K562 (cell line): Measurements from ENCODE around the gene TULP4. TPM values are rescaled to one million over a fixed set of nuclear protein-coding genes. Genes with fewer than 3 reads are reported as not detected.

ENCODE experiments used
- ATAC-seq: fragments of 200-7000 bp; cut with Tn5 transposase; 3 replicates; pipeline ENCODE4 v1.9.1; 2020; ENCODE audit warnings: moderate library complexity
- BruUV-seq: library from RNA; stranded (reverse); fragments of 400-500 nt; replicated peaks from 2 replicates; lab custom pipeline; 2021; lab: Mats Ljungman, UMichigan
- CTCF ChIA-PET: fragments of 300-600 bp; formaldehyde crosslinking; extraction: SDS; loops from one replicate; lab custom pipeline; 2021; ENCODE audit warnings: low intra/inter-chr PET ratio; lab: Yijun Ruan, JAX
- POLR2A ChIA-PET: fragments of 300-600, 350-650 bp; sonication (Branson Sonifier 250); formaldehyde crosslinking; extraction: SDS; loops from one replicate; lab custom pipeline; 2021; ENCODE audit warnings: antibody characterized with exemption, inconsistent platforms; lab: Yijun Ruan, JAX
- DNase-seq, 4 experiments: peaks; one replicate each; pipeline versions ENCODE4 v3.0.0 to v3.0.0-alpha.2; 2011 to 2018; ENCODE audit warnings: low spot score in 3 of 4, mixed read lengths in 3 of 4; ENCODE audit errors: extremely low read depth in 1 of 4
- FAIRE-seq: peaks from 2 replicates; lab custom pipeline; 2011; peaks lifted over from hg19 to GRCh38; lab: Jason Lieb, UNC
- H2AFZ ChIP-seq: 2 replicates; pipeline ENCODE4 v1.6.0; 2011; ENCODE audit warnings: low read depth, low read length, control low read depth, inconsistent platforms
- H3K27ac ChIP-seq: fragments of 200-600 bp; 3 replicates; pipeline ENCODE4 v1.8.0; 2011; ENCODE audit warnings: low read depth, mild to moderate bottlenecking, control low read depth, inconsistent platforms, low read length, moderate library complexity, mixed read lengths; ENCODE audit errors: extremely low read depth
- H3K27me3 ChIP-seq, 2 experiments: fragments of 300-600 bp in 1 of 2; 2 replicates in 1 of 2; 3 replicates in 1 of 2; pipeline versions ENCODE4 v1.6.0 to v1.8.0; 2011; ENCODE audit warnings: inconsistent platforms in 2 of 2, low read length in 2 of 2, mild to moderate bottlenecking in 1 of 2, mixed read lengths in 1 of 2, moderate library complexity in 1 of 2; ENCODE audit not compliant: control insufficient read depth in 2 of 2, insufficient read depth in 2 of 2
- H3K36me3 ChIP-seq: fragments of 300-600 bp; 3 replicates; pipeline ENCODE4 v1.8.0; 2011; ENCODE audit warnings: mild to moderate bottlenecking, low read length, inconsistent platforms; ENCODE audit not compliant: control insufficient read depth, insufficient read depth
- H3K4me1 ChIP-seq, 2 experiments: fragments of 200-600 bp in 1 of 2; replicated peaks in 1 of 2; 2 replicates in 1 of 2; 3 replicates in 1 of 2; pipeline versions ENCODE4 v1.5.1 to v1.8.0; 2011; ENCODE audit warnings: inconsistent platforms in 2 of 2, low read length in 2 of 2, mild to moderate bottlenecking in 1 of 2, mixed read lengths in 1 of 2, moderate library complexity in 1 of 2; ENCODE audit not compliant: control insufficient read depth in 2 of 2, insufficient read depth in 2 of 2
- H3K4me2 ChIP-seq: 2 replicates; pipeline ENCODE4 v1.6.1; 2011; ENCODE audit warnings: low read length, control low read depth, inconsistent platforms, mixed read lengths; ENCODE audit not compliant: insufficient read depth
- H3K4me3 ChIP-seq: fragments of 200-600 bp; sonication (generic), shearing (Covaris generic); 2 replicates; pipeline ENCODE4 v1.5.1; 2016; ENCODE audit warnings: control low read depth, inconsistent platforms
- H3K79me2 ChIP-seq: fragments of 200-600 bp; 3 replicates; pipeline ENCODE4 v1.8.0; 2011; ENCODE audit warnings: low read length, inconsistent platforms; ENCODE audit not compliant: control insufficient read depth, insufficient read depth
- H3K9ac ChIP-seq, 2 experiments: 2 replicates each; pipeline versions ENCODE4 v1.6.0 to v1.6.1; 2011; ENCODE audit warnings: low read depth in 2 of 2, low read length in 2 of 2, control low read depth in 1 of 2, inconsistent platforms in 1 of 2, mild to moderate bottlenecking in 1 of 2, mixed read lengths in 1 of 2; ENCODE audit not compliant: insufficient read depth in 1 of 2
- H3K9me1 ChIP-seq: one replicate; pipeline ENCODE4 v1.6.0; 2011; ENCODE audit warnings: inconsistent platforms, mild to moderate bottlenecking, low read length, moderate library complexity; ENCODE audit not compliant: control insufficient read depth, insufficient read depth
- H3K9me3 ChIP-seq: replicated peaks from 2 replicates; pipeline ENCODE4 v1.5.1; 2011; ENCODE audit warnings: low read depth, low read length, inconsistent platforms; ENCODE audit not compliant: control insufficient read depth, insufficient read depth
- H4K20me1 ChIP-seq: replicated peaks from 2 replicates; pipeline ENCODE4 v1.6.1; 2011; ENCODE audit warnings: low read length, inconsistent platforms, mixed read lengths; ENCODE audit not compliant: control insufficient read depth, insufficient read depth
- CTCF ChIP-seq, 3 experiments: IDR thresholded peaks in 2 of 3; conservative IDR thresholded peaks in 1 of 3; 2 replicates each; pipeline ENCODE4 v1.5.1; 2011 to 2012; ENCODE audit warnings: low read length in 3 of 3, mild to moderate bottlenecking in 3 of 3, control low read depth in 2 of 3, improper control_type of control experiment in 1 of 3, inconsistent platforms in 1 of 3, low read depth in 1 of 3, mixed read lengths in 1 of 3, moderate library complexity in 1 of 3; ENCODE audit not compliant: insufficient read depth in 2 of 3
- HNRNPK ChIP-seq: fragments of 200-400 bp; formaldehyde crosslinking; IDR thresholded peaks from one replicate; pipeline ENCODE4 v1.6.1; 2018; ENCODE audit warnings: mild to moderate bottlenecking, low read depth, low read length; ENCODE audit not compliant: poor library complexity, severe bottlenecking
- LARP7 ChIP-seq: fragments of 450-650 bp; IDR thresholded peaks from 2 replicates; pipeline ENCODE4 v1.6.1; 2016
- PTRF ChIP-seq: fragments of 450-650 bp; IDR thresholded peaks from 2 replicates; pipeline ENCODE4 v1.6.1; 2016; ENCODE audit warnings: mild to moderate bottlenecking, missing genetic modification characterization, missing compliant biosample characterization
- ZBTB34 ChIP-seq: fragments of 250-450 bp; sonication (Bioruptor Pico); IDR thresholded peaks from 2 replicates; pipeline ENCODE4 v1.8.0; 2021; ENCODE audit warnings: mild to moderate bottlenecking, moderate library complexity
- WGBS: fragments of 100-300 bp; shearing (Covaris generic); methylation state at CpG from one replicate; pipeline ENCODE4 v1.1.6; 2016; ENCODE audit warnings: low coverage, mixed read lengths; ENCODE audit not compliant: insufficient coverage; ENCODE audit errors: missing lambda C conversion rate; 5-methylcytosine and 5-hydroxymethylcytosine counted together
- in situ Hi-C: fragments of 300-500 bp; cut with MboI; formaldehyde crosslinking; loops from 4 replicates; pipeline ENCODE4 v1.15.0; 2018; ENCODE audit warnings: inconsistent platforms, mixed read lengths
- intact Hi-C: fragments of 100-400 bp; cut with micrococcal nuclease; formaldehyde crosslinking; loops from 2 replicates; pipeline ENCODE4 v1.14.2; 2022
- polyA plus RNA-seq, 8 experiments: library from polyadenylated mRNA; depleted of rRNA in 4 of 8; stranded (reverse) in 5 of 8; unstranded in 3 of 8; fragments of >200 nt; fragmentation: Nextera tagmentation in 2 of 8; fragmentation: Illumina TruSeq in 1 of 8; extraction: Ambion mirVana in 2 of 8; extraction: Trizol in 1 of 8; gene quantifications; 2 replicates each; pipeline versions ENCODE4 v1.2.1 to v1.2.3, GENCODE V29; 2011 to 2014; ENCODE audit warnings: inconsistent platforms in 1 of 8, missing spikeins in 1 of 8
- total RNA-seq, 7 experiments: library from RNA; depleted of rRNA in 6 of 7; stranded (reverse); fragments of >200 nt in 6 of 7; fragmentation: Illumina TruSeq in 2 of 7; extraction: Trizol in 2 of 7; gene quantifications; 2 replicates each; pipeline versions ENCODE4 v1.2.1 to v1.2.3, GENCODE V29; 2011 to 2021; ENCODE audit warnings: low replicate concordance in 1 of 7
- TF ChIP-seq, protein P1 (sequence below): fragments of 450-650 bp; IDR thresholded peaks from 2 replicates; pipeline ENCODE4 v1.6.1; 2016

Gene TULP4
- total and polyA plus RNA-seq, 9 of the 15 experiments (the other 6 are each of a cell fraction or from before 2014, with no cell fraction given), result 1.2 to 50.4 (median 11.0) TPM

- in situ Hi-C loops, result no loop called here
- CTCF ChIA-PET, result no interaction called here
- FAIRE-seq (no peak), ATAC-seq (no peak; the same call in 2 of the 3 replicates), DNase-seq (peak in 1 of 4 experiments; percentile 14)
- Histone ChIP-seq H3K27ac (no peak overlapping the region), H3K4me3 (no peak overlapping the region), H3K9ac (no peak overlapping the region), H3K9me3 (no peaks in the 10 kb centered on the region; the same call in 1 of the 2 replicates), H3K36me3 (no peaks in the 10 kb centered on the region), H3K4me2 (no peak overlapping the region), H3K79me2 (no peaks in the 10 kb centered on the region), H3K4me1 (no peaks in the 10 kb centered on the region), H4K20me1 (no peaks in the 10 kb centered on the region), H3K27me3 (no peaks in the 10 kb centered on the region), H2AFZ (no peak overlapping the region), H3K9me1 (no peaks in the 10 kb centered on the region)
- intact Hi-C loops, result no loop called here
- TF ChIP-seq PTRF (tag) (no peak), ZBTB34 (no peak), HNRNPK (no peak), CTCF (IDR thresholded peaks at IDR 0.05 in 2 of 3, conservative IDR thresholded peaks at IDR 0.05 in 1 of 3; ENCODE audit: insufficient read depth in 2 of 3, low read depth in 1 of 3, low read length in 3 of 3) (peak in 2 of 3 experiments; percentile 27 to 29; a peak in 1 of 6 replicates), LARP7 (no peak)
- TF ChIP-seq, protein P1, sequence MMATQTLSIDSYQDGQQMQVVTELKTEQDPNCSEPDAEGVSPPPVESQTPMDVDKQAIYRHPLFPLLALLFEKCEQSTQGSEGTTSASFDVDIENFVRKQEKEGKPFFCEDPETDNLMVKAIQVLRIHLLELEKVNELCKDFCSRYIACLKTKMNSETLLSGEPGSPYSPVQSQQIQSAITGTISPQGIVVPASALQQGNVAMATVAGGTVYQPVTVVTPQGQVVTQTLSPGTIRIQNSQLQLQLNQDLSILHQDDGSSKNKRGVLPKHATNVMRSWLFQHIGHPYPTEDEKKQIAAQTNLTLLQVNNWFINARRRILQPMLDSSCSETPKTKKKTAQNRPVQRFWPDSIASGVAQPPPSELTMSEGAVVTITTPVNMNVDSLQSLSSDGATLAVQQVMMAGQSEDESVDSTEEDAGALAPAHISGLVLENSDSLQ, result 0 out of 2 replicates have a peak, but pooled peaks have one; percentile 7
- 47% methylated on average over 3 of the region's 3 CpGs for WGBS
- no TSS peak for BruUV-seq
- POLR2A ChIA-PET, result interaction anchor here (0.9 to 1.5 kb wide), 2 partner anchors 13 kb away, joined by 4 read pairs; no protein-coding TSS in a partner anchor
Observed at GRCh38 chr6:158387036-158387435, 74.8 kb downstream of the TULP4 start.
